GM12872 (cell line): Measurements from ENCODE around the gene DCN.

Experiments
- TF ChIP-seq, protein P1 (sequence below): IDR thresholded peaks from 3 replicates; pipeline ENCODE4 v1.5.1; 2011; ENCODE audit warnings: low read depth, mild to moderate bottlenecking, low read length, moderate library complexity; ENCODE audit not compliant: insufficient read depth

Gene DCN

DNA sequence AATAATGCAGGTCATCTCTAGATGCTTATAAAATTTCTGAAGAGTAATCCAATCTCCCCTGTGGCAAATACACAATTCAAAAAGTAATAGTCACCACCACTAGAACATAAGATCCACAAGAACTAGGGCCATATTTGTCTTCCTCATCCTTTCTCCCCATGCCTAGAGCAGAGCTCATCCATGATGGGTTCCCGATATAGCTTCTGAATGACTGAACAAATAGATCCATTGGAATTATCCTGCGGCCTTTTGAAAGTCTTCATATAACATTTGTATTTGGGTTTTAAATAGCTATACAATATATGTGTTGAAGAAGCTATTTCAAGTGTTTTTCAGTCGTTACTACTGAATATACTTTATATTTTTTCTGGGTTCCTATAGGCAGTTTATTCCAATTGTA lies 5.7 kb downstream of the DCN start:
- TF ChIP-seq, protein P1, sequence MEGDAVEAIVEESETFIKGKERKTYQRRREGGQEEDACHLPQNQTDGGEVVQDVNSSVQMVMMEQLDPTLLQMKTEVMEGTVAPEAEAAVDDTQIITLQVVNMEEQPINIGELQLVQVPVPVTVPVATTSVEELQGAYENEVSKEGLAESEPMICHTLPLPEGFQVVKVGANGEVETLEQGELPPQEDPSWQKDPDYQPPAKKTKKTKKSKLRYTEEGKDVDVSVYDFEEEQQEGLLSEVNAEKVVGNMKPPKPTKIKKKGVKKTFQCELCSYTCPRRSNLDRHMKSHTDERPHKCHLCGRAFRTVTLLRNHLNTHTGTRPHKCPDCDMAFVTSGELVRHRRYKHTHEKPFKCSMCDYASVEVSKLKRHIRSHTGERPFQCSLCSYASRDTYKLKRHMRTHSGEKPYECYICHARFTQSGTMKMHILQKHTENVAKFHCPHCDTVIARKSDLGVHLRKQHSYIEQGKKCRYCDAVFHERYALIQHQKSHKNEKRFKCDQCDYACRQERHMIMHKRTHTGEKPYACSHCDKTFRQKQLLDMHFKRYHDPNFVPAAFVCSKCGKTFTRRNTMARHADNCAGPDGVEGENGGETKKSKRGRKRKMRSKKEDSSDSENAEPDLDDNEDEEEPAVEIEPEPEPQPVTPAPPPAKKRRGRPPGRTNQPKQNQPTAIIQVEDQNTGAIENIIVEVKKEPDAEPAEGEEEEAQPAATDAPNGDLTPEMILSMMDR: no peak

GRCh38 chr12:91176358-91176757 lies 6.3 kb downstream of the DCN start:
- TF ChIP-seq, protein P1: no peak

DNA sequence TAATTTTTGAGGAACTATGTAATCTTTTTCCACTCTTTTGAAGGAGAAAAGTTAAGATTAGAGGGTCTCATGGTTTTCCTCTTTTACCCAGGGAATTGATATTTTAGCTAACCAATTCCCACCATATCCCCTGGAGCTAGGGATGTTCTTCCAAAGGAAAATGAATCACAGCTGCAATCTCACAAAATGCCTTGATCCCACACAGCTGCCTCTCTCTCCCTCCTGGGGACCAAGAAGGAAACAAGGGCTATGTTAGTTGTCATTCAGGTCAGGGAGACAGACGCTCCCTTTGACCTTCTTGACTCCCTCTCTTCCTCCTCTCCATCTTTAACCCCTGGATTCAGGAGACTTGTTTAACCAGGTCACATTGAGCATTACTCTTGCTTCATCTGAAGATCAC lies 9.5 kb downstream of the DCN start:
- TF ChIP-seq, protein P1: no peak

DNA sequence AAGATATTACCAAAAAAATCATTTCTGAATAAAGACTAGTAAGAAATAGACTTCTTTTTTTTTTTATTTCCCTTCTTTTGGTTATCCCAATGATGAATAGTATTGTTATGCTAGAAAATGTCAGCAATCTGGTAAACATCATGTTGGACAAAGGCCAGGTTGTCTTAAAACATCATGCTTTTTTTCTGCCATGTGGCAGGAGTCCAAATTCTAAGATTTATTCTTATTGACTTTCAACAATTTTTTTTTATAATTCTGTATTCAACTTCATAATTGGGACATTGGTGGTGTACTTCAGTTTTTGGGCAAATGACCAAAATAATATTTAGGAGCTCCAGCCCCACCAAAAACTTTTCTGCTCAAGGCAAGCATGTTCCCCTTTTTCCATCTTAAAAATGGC lies 10.5 kb downstream of the DCN start:
- TF ChIP-seq, protein P1: no peak

DNA sequence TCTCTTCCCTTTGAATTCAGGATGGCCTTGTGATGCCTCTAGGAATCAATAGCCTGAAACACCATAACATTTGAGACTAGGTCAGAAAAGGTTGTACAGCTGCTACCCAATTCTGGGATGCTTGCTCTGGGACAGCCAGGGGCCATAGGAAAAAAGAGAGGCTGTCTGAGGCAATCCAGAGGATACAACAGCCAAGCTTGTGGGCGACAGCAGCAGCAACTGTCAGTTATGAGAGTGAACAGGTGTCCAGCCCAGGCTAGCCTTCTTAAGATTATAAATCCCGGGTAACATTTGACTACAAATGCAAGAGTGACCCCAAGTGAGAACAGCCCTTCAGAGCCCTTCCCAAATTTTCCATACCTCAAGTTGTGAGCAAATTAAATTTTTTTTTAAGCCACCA lies 11.1 kb downstream of the DCN start:
- TF ChIP-seq, protein P1: no peak

DNA sequence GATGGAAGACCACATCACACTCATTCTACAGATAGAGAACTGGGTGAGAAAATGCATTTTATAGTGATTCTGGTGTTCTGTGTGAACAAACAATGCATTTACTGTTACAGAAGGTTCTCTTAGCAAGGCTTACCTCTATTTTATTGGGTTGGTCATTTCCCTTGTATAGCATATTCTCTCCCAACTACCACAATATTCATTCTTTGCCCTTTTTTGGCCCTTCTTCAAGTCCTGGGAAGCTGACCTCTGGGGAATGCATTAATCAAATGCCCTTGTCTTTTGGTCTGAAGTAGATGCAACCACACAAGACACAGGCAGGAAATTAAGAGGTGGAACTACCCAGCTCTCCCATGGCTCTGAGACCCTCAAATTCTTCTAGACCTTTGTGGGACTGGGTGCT lies 19.5 kb downstream of the DCN start:
- TF ChIP-seq, protein P1: no peak

- TF ChIP-seq, protein P1: no peak
Measured at GRCh38 chr12:91161009-91161408, 21.6 kb downstream of the DCN start.

GRCh38 chr12:91155990-91156389 lies 26.6 kb downstream of the DCN start:
- TF ChIP-seq, protein P1: no peak
